IMR-90 (cell line): ENCODE data around the gene YIPF1. TPM values are rescaled to one million over a fixed set of nuclear protein-coding genes. Genes with fewer than 3 reads are reported as not detected.

Experiments
- ATAC-seq: fragments of 200-7000 bp; cut with Tn5 transposase; 2 replicates; pipeline ENCODE4 v1.9.1; 2020; ENCODE audit warnings: low read depth, mild to moderate bottlenecking, moderate library complexity
- BruUV-seq: library from RNA; stranded (reverse); fragments of 400-500 nt; replicated peaks from 2 replicates; lab custom pipeline; 2021; lab: Mats Ljungman, UMichigan
- CTCF ChIA-PET: fragments of 300-600 bp; formaldehyde crosslinking; extraction: SDS; loops from one replicate; lab custom pipeline; 2021; ENCODE audit warnings: antibody characterized with exemption; lab: Yijun Ruan, JAX
- POLR2A ChIA-PET: fragments of 300-600 bp; sonication (Branson Sonifier 250); formaldehyde crosslinking; loops from one replicate; lab custom pipeline; 2022; ENCODE audit warnings: antibody characterized with exemption; ENCODE audit not compliant: unreplicated experiment; lab: Charles Lee
- DNase-seq: peaks from one replicate; pipeline ENCODE4 v3.0.0; 2013
- H2AFZ ChIP-seq: replicated peaks from 2 replicates; pipeline ENCODE3; 2013; ENCODE audit warnings: low read length, mild to moderate bottlenecking; ENCODE audit not compliant: poor library complexity
- H2AK5ac ChIP-seq: 2 replicates; pipeline ENCODE4 v1.6.1; 2013; ENCODE audit warnings: low read depth, low read length, inconsistent platforms
- H2AK9ac ChIP-seq: replicated peaks from 2 replicates; pipeline ENCODE3; 2013; ENCODE audit warnings: mild to moderate bottlenecking, low read depth, low read length, moderate library complexity; ENCODE audit not compliant: poor library complexity
- H2BK120ac ChIP-seq: 2 replicates; pipeline ENCODE4 v1.6.1; 2013; ENCODE audit warnings: low read depth, low read length, inconsistent platforms
- H2BK15ac ChIP-seq: 3 replicates; pipeline ENCODE4 v1.6.1; 2013; ENCODE audit warnings: low read depth, low read length, inconsistent platforms
- H2BK20ac ChIP-seq: 2 replicates; pipeline ENCODE4 v1.6.1; 2013; ENCODE audit warnings: low read depth, mild to moderate bottlenecking, inconsistent platforms, low read length, moderate library complexity
- H2BK5ac ChIP-seq: 2 replicates; pipeline ENCODE4 v1.6.1; 2013; ENCODE audit warnings: mild to moderate bottlenecking, low read depth, low read length, inconsistent platforms; ENCODE audit not compliant: poor library complexity, severe bottlenecking
- H3K14ac ChIP-seq: replicated peaks from 2 replicates; pipeline ENCODE4 v1.6.1; 2013; ENCODE audit warnings: low read depth, low read length, inconsistent platforms
- H3K18ac ChIP-seq: 2 replicates; pipeline ENCODE4 v1.6.1; 2013; ENCODE audit warnings: low read depth, low read length, control low read depth
- H3K23ac ChIP-seq: 2 replicates; pipeline ENCODE4 v1.6.1; 2013; ENCODE audit warnings: low read depth, low read length, inconsistent platforms
- H3K27ac ChIP-seq: 2 replicates; pipeline ENCODE4 v1.5.1; 2013; ENCODE audit warnings: mild to moderate bottlenecking, control low read depth, low read length; ENCODE audit not compliant: insufficient read depth
- H3K27me3 ChIP-seq: 2 replicates; pipeline ENCODE4 v1.6.1; 2013; ENCODE audit warnings: low read length; ENCODE audit not compliant: control insufficient read depth, insufficient read depth
- H3K36me3 ChIP-seq: 2 replicates; pipeline ENCODE4 v1.6.1; 2013; ENCODE audit warnings: low read length, mixed read lengths; ENCODE audit not compliant: control insufficient read depth, insufficient read depth
- H3K4ac ChIP-seq: 2 replicates; pipeline ENCODE4 v1.6.1; 2013; ENCODE audit warnings: low read depth, low read length, inconsistent platforms
- H3K4me1 ChIP-seq: 2 replicates; pipeline ENCODE4 v1.6.1; 2013; ENCODE audit warnings: low read length, mixed read lengths; ENCODE audit not compliant: control insufficient read depth, insufficient read depth
- H3K4me2 ChIP-seq: 2 replicates; pipeline ENCODE4 v1.6.1; 2013; ENCODE audit warnings: low read depth, mild to moderate bottlenecking, control low read depth, low read length, moderate library complexity
- H3K4me3 ChIP-seq: 2 replicates; pipeline ENCODE4 v1.5.1; 2013; ENCODE audit warnings: low read depth, mild to moderate bottlenecking, control low read depth, low read length, moderate library complexity; ENCODE audit not compliant: insufficient read depth
- H3K56ac ChIP-seq: 2 replicates; pipeline ENCODE4 v1.6.1; 2013; ENCODE audit warnings: low read length, inconsistent platforms; ENCODE audit not compliant: insufficient read depth; ENCODE audit errors: extremely low read depth
- H3K79me1 ChIP-seq, 2 experiments: 2 replicates each; pipeline ENCODE4 v1.6.1; 2013; ENCODE audit warnings: low read length in 2 of 2, inconsistent platforms in 1 of 2, low read depth in 1 of 2
- H3K9ac ChIP-seq: 2 replicates; pipeline ENCODE4 v1.6.1; 2013; ENCODE audit warnings: low read depth, low read length, control low read depth
- H3K9me1 ChIP-seq: 2 replicates; pipeline ENCODE4 v1.6.1; 2013; ENCODE audit warnings: low read length, inconsistent platforms; ENCODE audit not compliant: insufficient read depth
- H3K9me3 ChIP-seq: 2 replicates; pipeline ENCODE4 v1.6.1; 2013; ENCODE audit warnings: low read length; ENCODE audit not compliant: control insufficient read depth, insufficient read depth
- H4K20me1 ChIP-seq: 2 replicates; pipeline ENCODE4 v1.6.1; 2013; ENCODE audit warnings: low read length, inconsistent platforms; ENCODE audit not compliant: insufficient read depth
- H4K5ac ChIP-seq: 2 replicates; pipeline ENCODE4 v1.6.1; 2013; ENCODE audit warnings: mild to moderate bottlenecking, low read depth, low read length, control low read depth
- H4K8ac ChIP-seq, 2 experiments: 2 replicates each; pipeline ENCODE4 v1.6.1; 2013; ENCODE audit warnings: low read depth in 2 of 2, low read length in 2 of 2, control low read depth in 1 of 2, inconsistent platforms in 1 of 2
- H4K91ac ChIP-seq: 2 replicates; pipeline ENCODE4 v1.6.1; 2013; ENCODE audit warnings: low read depth, low read length, inconsistent platforms; ENCODE audit not compliant: insufficient read depth
- BHLHE40 ChIP-seq: fragments of 150-350 bp; IDR thresholded peaks from 2 replicates; pipeline ENCODE4 v1.6.1; 2016; ENCODE audit warnings: mild to moderate bottlenecking, low read depth, low read length
- CEBPB ChIP-seq: IDR thresholded peaks from 2 replicates; pipeline ENCODE4 v1.6.1; 2012; ENCODE audit warnings: low read depth, low read length, improper control_type of control experiment
- CHD1 ChIP-seq: IDR thresholded peaks from 2 replicates; pipeline ENCODE4 v1.6.1; 2012; ENCODE audit warnings: low read depth, low read length, improper control_type of control experiment
- MAZ ChIP-seq: IDR thresholded peaks from 2 replicates; pipeline ENCODE4 v1.6.1; 2012; ENCODE audit warnings: low read depth, mild to moderate bottlenecking, low read length, improper control_type of control experiment, moderate library complexity, borderline replicate concordance
- MXI1 ChIP-seq: IDR thresholded peaks from 2 replicates; pipeline ENCODE4 v1.6.1; 2012; ENCODE audit warnings: low read depth, mild to moderate bottlenecking, low read length, moderate library complexity, borderline replicate concordance
- POLR2A ChIP-seq: IDR thresholded peaks from 2 replicates; pipeline ENCODE4 v1.6.1; 2012; ENCODE audit warnings: mild to moderate bottlenecking, low read depth, low read length
- RCOR1 ChIP-seq: IDR thresholded peaks from 2 replicates; pipeline ENCODE4 v1.6.1; 2012; ENCODE audit warnings: mild to moderate bottlenecking, low read length, improper control_type of control experiment; ENCODE audit not compliant: insufficient replicate concordance
- RFX5 ChIP-seq: IDR thresholded peaks from 2 replicates; pipeline ENCODE4 v1.8.0; 2012; ENCODE audit warnings: low read depth, mild to moderate bottlenecking, low read length, moderate library complexity
- SMC3 ChIP-seq: fragments of 150-350 bp; IDR thresholded peaks from 2 replicates; pipeline ENCODE4 v1.6.1; 2016; ENCODE audit warnings: low read depth, mild to moderate bottlenecking, antibody characterized with exemption, low read length, moderate library complexity
- WGBS, 2 experiments: methylation state at CpG; one replicate each; pipeline versions ENCODE4 v1.1.5 to v1.1.7; 2013; ENCODE audit warnings: missing lambda C conversion rate in 2 of 2; ENCODE audit not compliant: insufficient read length in 1 of 2; ENCODE audit errors: extremely low coverage in 2 of 2; 5-methylcytosine and 5-hydroxymethylcytosine counted together
- dilution Hi-C: fragments of 300-500 bp; cut with HindIII; formaldehyde crosslinking; loops from one replicate; pipeline ENCODE4 v1.14.3; 2018; ENCODE audit warnings: low sequenced_read_pairs; ENCODE audit not compliant: unreplicated experiment
- in situ Hi-C: fragments of 300-500 bp; cut with MboI; formaldehyde crosslinking; loops from 3 replicates; pipeline ENCODE4 v1.14.3; 2019; ENCODE audit warnings: low sequenced_read_pairs, inconsistent platforms, mixed read lengths
- intact Hi-C: fragments of 100-400 bp; cut with micrococcal nuclease; formaldehyde crosslinking; loops from 2 replicates; pipeline ENCODE4 v1.10.0; 2022
- polyA plus RNA-seq, 3 experiments: library from polyadenylated mRNA; depleted of rRNA; stranded (reverse); fragments of >200 nt; gene quantifications; 2 replicates each; pipeline ENCODE4 v1.2.3, GENCODE V29; 2012; ENCODE audit warnings: low replicate concordance in 1 of 3
- total RNA-seq: library from RNA; depleted of rRNA; stranded (reverse); fragments of >200 nt; gene quantifications from 2 replicates; pipeline ENCODE4 v1.2.3, GENCODE V29; 2012
- TF ChIP-seq, protein P1 (sequence below): conservative IDR thresholded peaks from 2 replicates; pipeline ENCODE4 v1.5.1; 2012; ENCODE audit warnings: mild to moderate bottlenecking, low read depth, low read length, improper control_type of control experiment
- TF ChIP-seq, protein P2 (sequence below): fragments of 150-350 bp; IDR thresholded peaks from 2 replicates; pipeline ENCODE4 v1.6.1; 2017; ENCODE audit warnings: mild to moderate bottlenecking, antibody characterized with exemption, low read length, low read depth

Gene YIPF1
- total and polyA plus RNA-seq, 2 of the 4 experiments (the other 2 are of a cell fraction) = 23.7 to 35.3 TPM

DNA sequence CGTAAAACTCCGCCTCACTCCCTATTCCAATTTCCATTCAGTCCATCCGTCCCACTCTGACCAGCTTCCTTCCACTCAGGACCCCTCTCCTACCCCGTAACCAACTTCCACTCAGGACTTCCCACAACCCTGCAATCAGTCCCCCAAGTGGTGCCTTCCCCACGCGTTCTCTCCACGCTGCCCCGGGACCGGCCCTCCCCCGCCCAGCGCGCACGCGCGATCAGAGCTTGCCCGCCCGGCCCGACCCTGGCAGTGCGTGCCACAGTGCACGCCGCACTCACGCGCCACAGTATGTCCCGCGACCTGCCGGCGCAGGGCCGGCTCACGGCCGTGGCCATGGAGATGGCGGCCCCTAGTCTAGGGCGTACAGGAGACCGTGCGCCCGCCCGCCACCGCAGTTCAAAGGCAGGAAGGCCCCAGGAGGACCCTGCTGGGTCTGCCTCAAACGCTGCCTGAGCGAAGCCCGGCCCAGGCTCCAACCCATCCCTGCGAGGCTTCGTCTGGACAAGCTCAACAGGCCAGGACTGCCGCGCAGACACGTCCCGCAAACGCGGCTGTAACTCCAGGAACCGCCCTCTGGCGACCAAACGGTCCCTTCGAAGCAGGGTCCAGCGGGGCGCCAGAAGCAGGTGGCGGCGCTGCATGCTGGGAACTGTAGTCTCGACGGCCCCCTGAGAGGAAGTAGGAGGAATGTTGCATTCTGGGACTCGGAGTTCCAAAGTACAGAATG lies 51.5 kb downstream of the YIPF1 start, which contains the start of gene NDC1:
TSS of gene NDC1 (minus strand) at position 373 of the 730 bp plus-strand sequence. CDS start at position 338, 35 bp downstream.
- intact Hi-C loops = no loop called here

More for the DNA sequence above, 51.5 kb downstream of the YIPF1 start, which contains the start of gene NDC1:
- peaks cover 14 to 31% of the 10 kb centered on the region in 2 experiments for H3K79me1 ChIP-seq
- peak within 1 kb of the TSS; percentile 95 for H4K5ac ChIP-seq
- in situ Hi-C loops (no loop called here), dilution Hi-C loops (no loop called here)
- H2BK15ac ChIP-seq = peak within 1 kb of the TSS; percentile 86; the same call in 2 of the 3 replicates
- H2BK5ac ChIP-seq = peak within 1 kb of the TSS; percentile 99
- CTCF ChIA-PET = no interaction called here
- peak within 1 kb of the TSS; percentile 93 for H3K23ac ChIP-seq
- H3K4me2 ChIP-seq = peak within 1 kb of the TSS; percentile 97
- ATAC-seq (peak; percentile 95), DNase-seq (peak; percentile 96)
- peak within 1 kb of the TSS; percentile 93 for H3K56ac ChIP-seq
- peak within 1 kb of the TSS; percentile 93 for H3K14ac ChIP-seq
- H3K4me1 ChIP-seq = peaks cover 7% of the 10 kb centered on the region
- peaks cover 10% of the 10 kb centered on the region for H3K9me1 ChIP-seq
- 0 out of 2 replicates have a peak, but pooled peaks cover 2% of the 10 kb centered on the region for H3K9me3 ChIP-seq
- peak within 1 kb of the TSS; percentile 98 for H4K91ac ChIP-seq
- H3K18ac ChIP-seq = peak within 1 kb of the TSS; percentile 95
- POLR2A ChIA-PET = no interaction called here
- peak within 1 kb of the TSS; percentile 87 for H2BK20ac ChIP-seq
- no peaks in the 10 kb centered on the region for H3K27me3 ChIP-seq
- H4K8ac ChIP-seq = peak within 1 kb of the TSS; percentile 82 to 97
- H4K20me1 ChIP-seq = no peaks in the 10 kb centered on the region
- H3K27ac ChIP-seq = peak within 1 kb of the TSS; percentile 98
- H2AK5ac ChIP-seq = peak within 1 kb of the TSS; percentile 81
- peak within 1 kb of the TSS; percentile 98 for H3K4me3 ChIP-seq
- 0% methylated on average over 39 of the region's 59 CpGs; no CpG with 5 or more reads in 1 of the 2 experiments for WGBS, 2 experiments
- peak within 1 kb of the TSS; percentile 91 for H2AK9ac ChIP-seq
- H2BK120ac ChIP-seq = peak within 1 kb of the TSS; percentile 98
- H3K4ac ChIP-seq = peak within 1 kb of the TSS; percentile 95
- peak within 1 kb of the TSS; percentile 99 for H2AFZ ChIP-seq
- no peaks in the 10 kb centered on the region for H3K36me3 ChIP-seq
- TF ChIP-seq, protein P1, sequence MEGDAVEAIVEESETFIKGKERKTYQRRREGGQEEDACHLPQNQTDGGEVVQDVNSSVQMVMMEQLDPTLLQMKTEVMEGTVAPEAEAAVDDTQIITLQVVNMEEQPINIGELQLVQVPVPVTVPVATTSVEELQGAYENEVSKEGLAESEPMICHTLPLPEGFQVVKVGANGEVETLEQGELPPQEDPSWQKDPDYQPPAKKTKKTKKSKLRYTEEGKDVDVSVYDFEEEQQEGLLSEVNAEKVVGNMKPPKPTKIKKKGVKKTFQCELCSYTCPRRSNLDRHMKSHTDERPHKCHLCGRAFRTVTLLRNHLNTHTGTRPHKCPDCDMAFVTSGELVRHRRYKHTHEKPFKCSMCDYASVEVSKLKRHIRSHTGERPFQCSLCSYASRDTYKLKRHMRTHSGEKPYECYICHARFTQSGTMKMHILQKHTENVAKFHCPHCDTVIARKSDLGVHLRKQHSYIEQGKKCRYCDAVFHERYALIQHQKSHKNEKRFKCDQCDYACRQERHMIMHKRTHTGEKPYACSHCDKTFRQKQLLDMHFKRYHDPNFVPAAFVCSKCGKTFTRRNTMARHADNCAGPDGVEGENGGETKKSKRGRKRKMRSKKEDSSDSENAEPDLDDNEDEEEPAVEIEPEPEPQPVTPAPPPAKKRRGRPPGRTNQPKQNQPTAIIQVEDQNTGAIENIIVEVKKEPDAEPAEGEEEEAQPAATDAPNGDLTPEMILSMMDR = 0 out of 2 replicates have a peak, but pooled peaks have one; percentile 18
- TF ChIP-seq RCOR1 (peak; percentile 19), SMC3 (no peak), MAZ (peak; percentile 59; the same call in 1 of the 2 replicates), POLR2A (no peak), RFX5 (no peak), MXI1 (peak; percentile 89; the same call in 1 of the 2 replicates), BHLHE40 (peak; percentile 90), CHD1 (0 out of 2 replicates have a peak, but pooled peaks have one; percentile 49), CEBPB (no peak)
- TF ChIP-seq, protein P2, sequence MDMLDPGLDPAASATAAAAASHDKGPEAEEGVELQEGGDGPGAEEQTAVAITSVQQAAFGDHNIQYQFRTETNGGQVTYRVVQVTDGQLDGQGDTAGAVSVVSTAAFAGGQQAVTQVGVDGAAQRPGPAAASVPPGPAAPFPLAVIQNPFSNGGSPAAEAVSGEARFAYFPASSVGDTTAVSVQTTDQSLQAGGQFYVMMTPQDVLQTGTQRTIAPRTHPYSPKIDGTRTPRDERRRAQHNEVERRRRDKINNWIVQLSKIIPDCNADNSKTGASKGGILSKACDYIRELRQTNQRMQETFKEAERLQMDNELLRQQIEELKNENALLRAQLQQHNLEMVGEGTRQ = peak; percentile 28; the same call in 1 of the 2 replicates
- no TSS peak for BruUV-seq
- H3K9ac ChIP-seq = peak within 1 kb of the TSS; percentile 94
